ENCODE data around the gene GRIK2. TPM values are rescaled to one million over a fixed set of nuclear protein-coding genes. Genes with fewer than 3 reads are reported as not detected.

GRIK2 gene
- total RNA-seq, 1 donor from 2014 or later: 95.5 TPM

DNA sequence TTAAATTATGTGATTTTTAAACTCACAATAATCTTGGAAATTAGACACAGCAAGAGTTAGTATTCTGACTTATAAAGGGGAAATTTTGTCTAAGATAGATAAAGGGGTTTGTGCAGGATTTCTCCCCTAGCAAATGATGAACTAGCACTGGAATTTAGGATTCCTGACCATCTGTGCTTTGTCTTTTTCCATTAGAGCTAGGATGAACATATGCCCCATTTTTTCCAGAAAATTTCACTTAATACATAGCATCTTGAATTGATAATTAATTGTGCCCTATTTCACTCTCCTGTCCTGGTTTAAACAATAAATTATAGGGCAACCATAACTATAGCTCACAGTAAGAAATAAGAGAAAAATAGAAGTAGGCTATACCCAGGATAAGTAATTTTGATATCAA is 601.0 kb downstream of the GRIK2 start:
- H3K4me3 Mint-ChIP-seq (ENCODE audit: unreplicated experiment): no peak overlapping the region
- no peak overlapping the region for H3K27ac Mint-ChIP-seq (ENCODE audit: unreplicated experiment)
- DNase-seq: no peak
- TF ChIP-seq, protein P1, sequence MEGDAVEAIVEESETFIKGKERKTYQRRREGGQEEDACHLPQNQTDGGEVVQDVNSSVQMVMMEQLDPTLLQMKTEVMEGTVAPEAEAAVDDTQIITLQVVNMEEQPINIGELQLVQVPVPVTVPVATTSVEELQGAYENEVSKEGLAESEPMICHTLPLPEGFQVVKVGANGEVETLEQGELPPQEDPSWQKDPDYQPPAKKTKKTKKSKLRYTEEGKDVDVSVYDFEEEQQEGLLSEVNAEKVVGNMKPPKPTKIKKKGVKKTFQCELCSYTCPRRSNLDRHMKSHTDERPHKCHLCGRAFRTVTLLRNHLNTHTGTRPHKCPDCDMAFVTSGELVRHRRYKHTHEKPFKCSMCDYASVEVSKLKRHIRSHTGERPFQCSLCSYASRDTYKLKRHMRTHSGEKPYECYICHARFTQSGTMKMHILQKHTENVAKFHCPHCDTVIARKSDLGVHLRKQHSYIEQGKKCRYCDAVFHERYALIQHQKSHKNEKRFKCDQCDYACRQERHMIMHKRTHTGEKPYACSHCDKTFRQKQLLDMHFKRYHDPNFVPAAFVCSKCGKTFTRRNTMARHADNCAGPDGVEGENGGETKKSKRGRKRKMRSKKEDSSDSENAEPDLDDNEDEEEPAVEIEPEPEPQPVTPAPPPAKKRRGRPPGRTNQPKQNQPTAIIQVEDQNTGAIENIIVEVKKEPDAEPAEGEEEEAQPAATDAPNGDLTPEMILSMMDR (IDR thresholded peaks at IDR 0.05; ENCODE audit: partially characterized antibody, unreplicated experiment): no peak
- no peaks in the 10 kb centered on the region for H3K27me3 Mint-ChIP-seq (ENCODE audit: unreplicated experiment)
- peaks cover 2% of the 10 kb centered on the region for H3K4me1 Mint-ChIP-seq (ENCODE audit: low read depth, unreplicated experiment)
- no peaks in the 10 kb centered on the region for H3K36me3 Mint-ChIP-seq (ENCODE audit: unreplicated experiment)
- H3K9me3 Mint-ChIP-seq (ENCODE audit: unreplicated experiment): no peaks in the 10 kb centered on the region

DNA sequence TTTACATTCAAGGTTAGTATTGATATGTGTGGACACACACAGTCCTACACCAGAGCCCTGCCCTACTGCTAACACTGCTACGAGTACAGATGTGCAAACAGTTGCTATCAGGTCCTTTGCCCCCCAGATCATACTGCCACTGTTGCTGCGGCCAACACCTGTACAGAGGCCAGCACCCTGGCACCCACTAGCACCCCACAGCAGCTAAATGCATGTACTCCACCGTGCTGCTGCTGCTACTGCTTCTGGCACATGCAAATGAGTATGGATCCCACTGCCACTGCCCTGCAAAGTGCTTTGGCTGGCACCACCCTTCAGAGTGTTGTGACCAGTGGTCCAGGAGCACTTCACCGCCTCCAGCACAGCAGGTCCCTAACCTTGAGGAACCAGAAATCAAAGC is 621.9 kb downstream of the GRIK2 start:
- Mint-ChIP-seq H3K9me3 (ENCODE audit: unreplicated experiment) (peaks cover 1% of the 10 kb centered on the region), H3K27me3 (ENCODE audit: unreplicated experiment) (peaks cover 2% of the 10 kb centered on the region), H3K4me3 (ENCODE audit: unreplicated experiment) (no peak overlapping the region), H3K4me1 (ENCODE audit: low read depth, unreplicated experiment) (no peaks in the 10 kb centered on the region), H3K27ac (ENCODE audit: unreplicated experiment) (no peak overlapping the region), H3K36me3 (ENCODE audit: unreplicated experiment) (peaks cover 6% of the 10 kb centered on the region)
- TF ChIP-seq, protein P1 (IDR thresholded peaks at IDR 0.05; ENCODE audit: partially characterized antibody, unreplicated experiment): no peak
- DNase-seq: peak; percentile 7

DNA sequence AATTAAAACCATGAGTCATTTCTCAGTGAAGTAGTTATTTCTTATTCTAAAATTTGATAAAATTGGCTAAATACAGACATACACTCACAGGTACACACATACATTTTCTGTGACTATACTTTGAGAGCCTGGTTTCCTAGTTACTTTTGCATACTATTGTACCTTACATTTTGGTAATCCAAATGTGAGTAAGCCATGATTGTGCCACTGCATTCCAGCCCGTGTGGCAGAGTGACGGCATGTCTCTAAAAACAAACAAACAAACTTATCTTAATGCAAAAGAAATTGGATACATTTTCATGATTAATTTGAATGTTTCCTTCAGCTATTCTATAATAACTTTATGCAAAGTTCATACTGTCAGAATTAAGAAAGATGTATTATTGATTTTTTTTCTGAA is 628.8 kb downstream of the GRIK2 start:
- H3K4me1 Mint-ChIP-seq (ENCODE audit: low read depth, unreplicated experiment): peaks cover 12% of the 10 kb centered on the region
- no peak overlapping the region for H3K27ac Mint-ChIP-seq (ENCODE audit: unreplicated experiment)
- no peak overlapping the region for H3K4me3 Mint-ChIP-seq (ENCODE audit: unreplicated experiment)
- no peaks in the 10 kb centered on the region for H3K9me3 Mint-ChIP-seq (ENCODE audit: unreplicated experiment)
- TF ChIP-seq, protein P1 (IDR thresholded peaks at IDR 0.05; ENCODE audit: partially characterized antibody, unreplicated experiment): no peak
- DNase-seq: no peak
- no peaks in the 10 kb centered on the region for H3K36me3 Mint-ChIP-seq (ENCODE audit: unreplicated experiment)
- H3K27me3 Mint-ChIP-seq (ENCODE audit: unreplicated experiment): no peaks in the 10 kb centered on the region

DNA sequence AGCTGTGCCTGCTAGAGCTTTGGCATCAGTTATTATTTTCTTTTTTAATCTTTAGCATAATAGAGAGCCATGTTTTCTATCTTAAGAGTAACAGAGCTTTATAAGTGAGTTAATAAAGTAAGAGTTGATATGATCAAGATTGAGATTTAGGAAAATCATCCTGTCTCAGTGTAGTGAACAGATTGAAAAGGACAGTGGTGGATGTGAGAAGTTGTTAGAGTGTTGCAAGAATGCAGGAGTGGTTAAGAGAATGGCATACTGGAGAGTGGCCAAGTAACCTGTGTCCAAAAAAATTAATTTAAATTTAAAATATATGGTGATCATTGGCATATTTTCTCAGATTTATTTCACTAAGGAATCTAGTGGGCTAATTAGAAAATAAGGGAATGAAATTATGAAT is 629.3 kb downstream of the GRIK2 start:
- Mint-ChIP-seq H3K27ac (ENCODE audit: unreplicated experiment) (no peak overlapping the region), H3K27me3 (ENCODE audit: unreplicated experiment) (no peaks in the 10 kb centered on the region), H3K4me3 (ENCODE audit: unreplicated experiment) (no peak overlapping the region), H3K9me3 (ENCODE audit: unreplicated experiment) (no peaks in the 10 kb centered on the region), H3K4me1 (ENCODE audit: low read depth, unreplicated experiment) (peaks cover 12% of the 10 kb centered on the region), H3K36me3 (ENCODE audit: unreplicated experiment) (no peaks in the 10 kb centered on the region)
- no peak for DNase-seq
- TF ChIP-seq, protein P1 (IDR thresholded peaks at IDR 0.05; ENCODE audit: partially characterized antibody, unreplicated experiment): no peak

DNA sequence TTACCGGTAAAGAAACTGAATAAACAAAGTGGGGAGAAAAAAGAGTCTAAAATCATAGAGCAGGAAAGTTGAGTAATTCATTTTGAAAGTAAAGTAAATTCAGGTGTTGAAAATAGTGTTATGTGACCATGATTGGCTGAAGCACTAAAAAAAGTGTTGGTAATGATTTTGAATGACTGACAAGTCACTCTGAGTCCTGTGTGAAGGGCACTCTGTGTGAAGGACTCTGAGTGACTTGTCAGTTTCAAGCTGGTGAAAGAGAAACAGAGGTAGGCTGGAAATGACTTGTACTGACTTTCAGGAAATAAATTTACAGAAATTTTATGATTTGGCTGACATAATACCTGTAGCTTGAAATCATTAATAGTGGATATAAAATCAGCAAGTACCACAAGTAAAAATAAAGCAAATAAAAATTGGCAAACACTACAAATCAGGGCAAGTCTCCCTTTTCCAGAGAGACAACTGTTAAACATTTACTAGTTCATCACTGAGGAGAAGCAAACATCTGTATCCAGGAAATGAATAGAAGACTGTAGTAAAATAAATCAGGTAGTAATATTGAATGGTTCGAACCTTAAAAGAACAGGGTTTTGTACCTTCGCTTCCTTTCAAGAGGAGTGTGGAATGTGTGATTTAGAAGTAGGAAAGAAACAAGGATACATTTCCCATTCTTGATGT is 630.6 kb downstream of the GRIK2 start:
- TF ChIP-seq, protein P1 (IDR thresholded peaks at IDR 0.05; ENCODE audit: partially characterized antibody, unreplicated experiment): no peak
- Mint-ChIP-seq H3K36me3 (ENCODE audit: unreplicated experiment) (no peaks in the 10 kb centered on the region), H3K27ac (ENCODE audit: unreplicated experiment) (no peak overlapping the region), H3K4me1 (ENCODE audit: low read depth, unreplicated experiment) (peaks cover 12% of the 10 kb centered on the region), H3K9me3 (ENCODE audit: unreplicated experiment) (no peaks in the 10 kb centered on the region), H3K27me3 (ENCODE audit: unreplicated experiment) (no peaks in the 10 kb centered on the region), H3K4me3 (ENCODE audit: unreplicated experiment) (no peak overlapping the region)
- no peak for DNase-seq
